Peyer's patch (tissue), 4 donors: Measurements from ENCODE around the gene CBLIF. TPM values are rescaled to one million over a fixed set of nuclear protein-coding genes. Genes with fewer than 3 reads are reported as not detected.

Source experiments
- DNase-seq, 3 donors: peaks; one replicate each; pipeline ENCODE4 v3.0.0-alpha.2; 2017 to 2019
- H3K27ac ChIP-seq, 4 donors: fragments of 200-600 bp; sonication (generic); one replicate each; pipeline ENCODE4 v1.5.1; 2016 to 2019
- H3K27me3 ChIP-seq, 2 donors: fragments of 200-600 bp; sonication (generic); one replicate each; pipeline ENCODE4 v1.5.1; 2019
- H3K36me3 ChIP-seq, 3 donors: fragments of 200-600 bp; sonication (generic); one replicate each; pipeline ENCODE4 v1.5.1; 2016 to 2019
- H3K4me1 ChIP-seq, 4 donors: fragments of 200-600 bp; sonication (generic); one replicate each; pipeline ENCODE4 v1.5.1; 2016 to 2019
- H3K4me3 ChIP-seq, 4 donors: fragments of 200-600 bp; sonication (generic); 1 replicate in 3 of 4; 2 replicates in 1 of 4; pipeline ENCODE4 v1.5.1; 2016 to 2019; ENCODE audit warnings: mild to moderate bottlenecking in 1 of 4
- H3K9me3 ChIP-seq, 4 donors: fragments of 200-600 bp; sonication (generic); one replicate each; pipeline ENCODE4 v1.5.1; 2016 to 2019; ENCODE audit warnings: mild to moderate bottlenecking in 1 of 4
- CTCF ChIP-seq, 6 experiments: fragments of 450-650 bp in 4 of 6; fragments of 200-600 bp in 2 of 6; sonication (generic) in 1 of 6; IDR thresholded peaks; one replicate each; pipeline ENCODE4 v1.5.1; 2017 to 2019; ENCODE audit warnings: antibody characterized with exemption in 6 of 6, mild to moderate bottlenecking in 3 of 6, moderate library complexity in 1 of 6
- POLR2A ChIP-seq, 2 donors: fragments of 450-650 bp; IDR thresholded peaks; one replicate each; pipeline ENCODE4 v1.5.1; 2017; ENCODE audit warnings: antibody characterized with exemption in 2 of 2, mild to moderate bottlenecking in 2 of 2, moderate library complexity in 2 of 2
- total RNA-seq, 4 donors: library from RNA; depleted of rRNA; stranded (reverse); fragments of >200 nt; gene quantifications; one replicate each; pipeline ENCODE4 v1.1.0, GENCODE V29; 2016

Gene CBLIF
- total RNA-seq, 4 donors from 2014 or later: not detected

- H3K4me1 ChIP-seq: peaks cover 0 to 10% (median 3%) of the 10 kb centered on the region in 4 donors
- no peak overlapping the region for H3K4me3 ChIP-seq
- no peak overlapping the region for H3K27ac ChIP-seq
- TF ChIP-seq CTCF (IDR thresholded peaks at IDR 0.05): no peak
- no peak for TF ChIP-seq POLR2A (IDR thresholded peaks at IDR 0.05)
- H3K27me3 ChIP-seq: no peaks in the 10 kb centered on the region
- peaks cover 0 to 2% (median 0%) of the 10 kb centered on the region in 3 donors for H3K36me3 ChIP-seq
- no peak for DNase-seq
- H3K9me3 ChIP-seq: no peaks in the 10 kb centered on the region
Observed at GRCh38 chr11:59813364-59813763, 31.9 kb downstream of the CBLIF start.

GRCh38 chr11:59812220-59812619 lies 33.1 kb downstream of the CBLIF start:
- no peak overlapping the region for H3K4me3 ChIP-seq

GRCh38 chr11:59810911-59811259 lies 34.4 kb downstream of the CBLIF start:
- Histone ChIP-seq H3K9me3 (no peaks in the 10 kb centered on the region), H3K4me1 (peaks cover 0 to 10% (median 3%) of the 10 kb centered on the region in 4 donors), H3K27ac (peak overlapping the region; percentile 64 to 84 (median 77)), H3K36me3 (peaks cover 0 to 27% (median 0%) of the 10 kb centered on the region in 3 donors), H3K4me3 (peak overlapping the region; percentile 61 to 87 (median 78)), H3K27me3 (no peaks in the 10 kb centered on the region)
- no peak for DNase-seq
- no peak for TF ChIP-seq POLR2A (IDR thresholded peaks at IDR 0.05)
- TF ChIP-seq CTCF (IDR thresholded peaks at IDR 0.05): no peak

More at GRCh38 chr11:59812220-59812619, 33.1 kb downstream of the CBLIF start:
- H3K9me3 ChIP-seq: no peaks in the 10 kb centered on the region
- no peak overlapping the region for H3K27ac ChIP-seq
- TF ChIP-seq CTCF (IDR thresholded peaks at IDR 0.05) (no peak), POLR2A (IDR thresholded peaks at IDR 0.05) (no peak)
- DNase-seq: no peak
- H3K4me1 ChIP-seq: peaks cover 0 to 10% (median 3%) of the 10 kb centered on the region in 4 donors
- H3K36me3 ChIP-seq: peaks cover 0 to 13% (median 0%) of the 10 kb centered on the region in 3 donors
- no peaks in the 10 kb centered on the region for H3K27me3 ChIP-seq

GRCh38 chr11:59810189-59810910 lies 34.9 kb downstream of the CBLIF start, which contains the start of gene MRPL16:
TSS of gene MRPL16 (minus strand) at chr11:59810778. CDS start at chr11:59810658, 120 bp downstream.
- TF ChIP-seq POLR2A (IDR thresholded peaks at IDR 0.05): peak; percentile 65 to 74
- TF ChIP-seq CTCF (IDR thresholded peaks at IDR 0.05): peak in 4 of 6 experiments; percentile 4 to 65 (median 60)
- peaks cover 0 to 32% (median 0%) of the 10 kb centered on the region in 3 donors for H3K36me3 ChIP-seq
- H3K4me1 ChIP-seq: peaks cover 0 to 10% (median 3%) of the 10 kb centered on the region in 4 donors
- DNase-seq: peak; percentile 88 to 96 (median 93)
- peak within 1 kb of the TSS; percentile 61 to 87 (median 78) for H3K4me3 ChIP-seq
- peak within 1 kb of the TSS; percentile 64 to 84 (median 77) for H3K27ac ChIP-seq
- no peaks in the 10 kb centered on the region for H3K9me3 ChIP-seq
- no peaks in the 10 kb centered on the region for H3K27me3 ChIP-seq

GRCh38 chr11:59807047-59807610 lies 38.2 kb downstream of the CBLIF start:
- no peak for DNase-seq
- Histone ChIP-seq H3K9me3 (no peaks in the 10 kb centered on the region), H3K27me3 (no peaks in the 10 kb centered on the region), H3K36me3 (peaks cover 0 to 51% (median 0%) of the 10 kb centered on the region in 3 donors), H3K27ac (peak overlapping the region in 1 of 4 donors; percentile 10), H3K4me1 (peaks cover 0 to 10% (median 3%) of the 10 kb centered on the region in 4 donors), H3K4me3 (no peak overlapping the region)
- TF ChIP-seq POLR2A (IDR thresholded peaks at IDR 0.05) (no peak), CTCF (IDR thresholded peaks at IDR 0.05) (no peak)
